NB4 (cell line): ENCODE measurements around the gene GBP1.
"Not testable (repeated sequence)": the region's sequence is repeated elsewhere in the genome, so short reads cannot be mapped to it uniquely, and the experiment has no call there.

Experiments used
- DNase-seq: peaks from one replicate; pipeline ENCODE4 v3.0.0; 2010; ENCODE audit warnings: low read depth
- H3K4me3 ChIP-seq: one replicate; pipeline ENCODE4 v1.5.1; 2011; ENCODE audit warnings: mild to moderate bottlenecking, low read depth, low read length, moderate library complexity
- MYC ChIP-seq: IDR thresholded peaks from 2 replicates; pipeline ENCODE4 v1.6.1; 2011; ENCODE audit warnings: low read depth, low read length
- POLR2A ChIP-seq: IDR thresholded peaks from 2 replicates; pipeline ENCODE4 v1.6.1; 2011; ENCODE audit warnings: mild to moderate bottlenecking; ENCODE audit not compliant: insufficient read length; ENCODE audit errors: extremely low read depth
- TF ChIP-seq, protein P1 (sequence below): IDR thresholded peaks from one replicate; pipeline ENCODE4 v1.5.1; 2012; ENCODE audit warnings: low read depth, low read length
- TF ChIP-seq, protein P2 (sequence below): IDR thresholded peaks from 2 replicates; pipeline ENCODE4 v1.6.1; 2011; ENCODE audit warnings: low read depth, low read length

GBP1 gene

DNA sequence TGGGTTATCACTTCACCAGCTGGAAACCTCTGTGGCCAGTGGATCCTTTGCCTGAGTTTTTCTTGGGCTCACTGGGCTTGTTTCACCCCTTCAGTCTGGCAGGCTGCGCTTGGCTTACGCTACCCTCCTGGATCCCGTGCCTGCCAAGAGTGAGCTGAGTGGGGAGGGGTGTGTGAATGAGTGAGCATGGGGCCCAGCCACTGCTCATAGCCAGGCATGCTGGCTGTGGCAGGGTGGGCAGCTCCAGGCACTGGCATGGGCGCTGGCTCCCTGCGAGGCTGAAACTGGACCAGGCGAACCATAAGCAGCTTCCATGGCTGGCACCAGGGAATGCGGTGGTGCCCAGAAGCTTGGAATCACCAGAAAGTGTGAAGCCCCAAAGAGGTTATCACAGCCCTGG lies 22.5 kb downstream of the GBP1 start:
- no peak for DNase-seq
- H3K4me3 ChIP-seq: no peak overlapping the region
- TF ChIP-seq, protein P1, sequence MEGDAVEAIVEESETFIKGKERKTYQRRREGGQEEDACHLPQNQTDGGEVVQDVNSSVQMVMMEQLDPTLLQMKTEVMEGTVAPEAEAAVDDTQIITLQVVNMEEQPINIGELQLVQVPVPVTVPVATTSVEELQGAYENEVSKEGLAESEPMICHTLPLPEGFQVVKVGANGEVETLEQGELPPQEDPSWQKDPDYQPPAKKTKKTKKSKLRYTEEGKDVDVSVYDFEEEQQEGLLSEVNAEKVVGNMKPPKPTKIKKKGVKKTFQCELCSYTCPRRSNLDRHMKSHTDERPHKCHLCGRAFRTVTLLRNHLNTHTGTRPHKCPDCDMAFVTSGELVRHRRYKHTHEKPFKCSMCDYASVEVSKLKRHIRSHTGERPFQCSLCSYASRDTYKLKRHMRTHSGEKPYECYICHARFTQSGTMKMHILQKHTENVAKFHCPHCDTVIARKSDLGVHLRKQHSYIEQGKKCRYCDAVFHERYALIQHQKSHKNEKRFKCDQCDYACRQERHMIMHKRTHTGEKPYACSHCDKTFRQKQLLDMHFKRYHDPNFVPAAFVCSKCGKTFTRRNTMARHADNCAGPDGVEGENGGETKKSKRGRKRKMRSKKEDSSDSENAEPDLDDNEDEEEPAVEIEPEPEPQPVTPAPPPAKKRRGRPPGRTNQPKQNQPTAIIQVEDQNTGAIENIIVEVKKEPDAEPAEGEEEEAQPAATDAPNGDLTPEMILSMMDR: no peak
- TF ChIP-seq MYC (no peak), POLR2A (no peak)

DNA sequence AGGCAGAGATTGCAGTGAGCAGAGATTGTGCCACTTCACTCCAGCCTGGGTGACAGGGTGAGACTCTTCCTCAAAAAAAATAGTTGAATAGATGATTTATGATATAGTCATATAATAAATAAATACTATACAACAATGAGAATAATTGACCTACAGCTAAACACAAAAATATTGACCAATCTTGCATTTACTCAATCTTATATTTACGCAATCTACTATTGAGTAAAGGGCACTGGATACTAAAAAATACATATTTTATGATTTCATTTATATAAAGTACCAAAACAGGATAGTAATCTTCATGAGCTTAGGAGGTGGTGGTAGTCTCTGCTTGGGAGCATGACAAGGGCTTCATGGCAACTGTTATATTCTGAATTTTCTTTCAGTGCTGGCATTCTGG lies 23.3 kb downstream of the GBP1 start:
- DNase-seq: no peak
- no peak overlapping the region for H3K4me3 ChIP-seq
- no peak for TF ChIP-seq MYC
- TF ChIP-seq, protein P2, sequence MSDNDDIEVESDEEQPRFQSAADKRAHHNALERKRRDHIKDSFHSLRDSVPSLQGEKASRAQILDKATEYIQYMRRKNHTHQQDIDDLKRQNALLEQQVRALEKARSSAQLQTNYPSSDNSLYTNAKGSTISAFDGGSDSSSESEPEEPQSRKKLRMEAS: no peak
- TF ChIP-seq POLR2A: no peak
- TF ChIP-seq, protein P1: no peak

DNA sequence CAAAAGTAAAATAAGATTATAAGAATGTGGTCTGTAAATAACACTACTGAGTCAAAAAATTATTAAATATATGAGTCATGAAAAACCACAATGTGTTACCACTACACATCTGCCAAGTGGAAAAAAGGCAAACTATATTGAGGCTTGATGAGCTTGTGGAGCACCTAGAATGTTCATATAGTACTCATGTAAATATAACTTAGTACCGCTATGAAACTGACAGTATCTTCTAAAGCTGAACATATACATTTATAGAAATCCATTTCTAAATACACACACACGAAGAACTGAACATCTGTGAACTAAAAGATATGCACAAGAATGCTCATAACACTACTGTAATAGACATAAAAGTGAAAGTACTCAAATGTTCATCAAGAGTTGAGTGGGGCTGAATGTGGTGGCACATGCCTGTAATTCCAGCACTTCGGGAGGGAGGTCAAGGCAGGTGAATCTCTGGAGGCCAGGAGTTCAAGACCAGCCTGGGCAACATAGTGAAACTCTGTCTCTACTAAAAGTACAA lies 23.8 kb downstream of the GBP1 start:
- DNase-seq: no peak
- no peak overlapping the region for H3K4me3 ChIP-seq
- TF ChIP-seq, protein P2: no peak
- no peak for TF ChIP-seq MYC
- TF ChIP-seq, protein P1: no peak

DNA sequence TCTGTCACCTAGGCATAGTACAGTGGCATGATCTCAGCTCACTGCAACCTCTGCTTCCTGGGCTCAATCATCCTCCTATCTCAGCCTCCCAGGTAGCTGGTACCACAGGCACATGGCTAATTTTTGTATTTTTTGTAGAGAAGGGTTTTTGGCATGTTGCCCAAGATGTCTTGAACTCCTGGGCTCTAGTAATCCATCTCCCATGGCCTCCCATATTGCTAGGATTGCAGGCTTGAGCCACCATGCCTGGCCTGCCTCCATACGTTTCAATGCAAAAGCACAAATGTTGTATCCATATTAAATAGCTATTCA lies 24.7 kb downstream of the GBP1 start:
- DNase-seq: no peak
- no peak for TF ChIP-seq POLR2A
- no peak overlapping the region for H3K4me3 ChIP-seq

DNA sequence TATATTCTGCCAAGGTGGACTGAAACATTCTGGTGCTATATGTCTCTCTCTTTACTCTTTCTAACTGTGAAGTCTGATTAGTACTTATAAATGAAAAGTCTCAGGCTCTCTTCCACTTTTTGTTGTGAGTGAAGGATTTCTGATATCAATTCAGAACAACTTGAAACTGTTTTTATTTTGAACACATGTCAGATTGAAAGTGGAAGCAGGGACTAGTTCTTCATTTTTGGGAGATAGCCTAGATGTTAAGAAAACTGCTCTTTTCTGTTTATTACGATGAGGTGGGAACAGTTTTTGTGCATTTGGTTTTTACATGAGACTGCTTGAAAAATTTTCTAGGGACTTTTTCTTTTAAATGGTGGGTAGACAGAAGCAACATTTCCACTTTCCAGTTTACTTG lies 27.8 kb downstream of the GBP1 start:
- H3K4me3 ChIP-seq: no peak overlapping the region
- TF ChIP-seq, protein P1: no peak
- no peak for TF ChIP-seq MYC
- TF ChIP-seq, protein P2: no peak
- DNase-seq: no peak

DNA sequence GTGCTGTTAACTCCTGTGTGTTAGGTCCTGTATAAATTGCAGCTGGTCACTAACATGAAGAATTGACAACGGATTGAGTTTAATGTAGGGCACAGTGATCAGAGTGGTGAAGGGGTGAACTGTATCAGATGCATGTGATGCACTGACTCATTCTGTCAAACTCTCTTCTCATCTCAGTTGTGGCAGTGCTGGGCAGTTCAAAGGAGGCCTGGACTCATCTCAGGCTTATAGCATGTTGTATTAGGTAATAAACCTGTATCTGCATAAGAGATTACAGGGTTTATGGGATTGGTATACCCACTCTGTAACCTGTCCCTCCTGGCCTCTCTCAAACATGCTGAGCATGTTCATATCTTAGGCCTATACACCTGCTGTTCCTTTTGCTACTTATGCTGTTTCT lies 29.9 kb downstream of the GBP1 start:
- TF ChIP-seq, protein P2: no peak
- no peak for TF ChIP-seq POLR2A
- TF ChIP-seq, protein P1: no peak
- no peak for TF ChIP-seq MYC
- no peak overlapping the region for H3K4me3 ChIP-seq
- DNase-seq: no peak

DNA sequence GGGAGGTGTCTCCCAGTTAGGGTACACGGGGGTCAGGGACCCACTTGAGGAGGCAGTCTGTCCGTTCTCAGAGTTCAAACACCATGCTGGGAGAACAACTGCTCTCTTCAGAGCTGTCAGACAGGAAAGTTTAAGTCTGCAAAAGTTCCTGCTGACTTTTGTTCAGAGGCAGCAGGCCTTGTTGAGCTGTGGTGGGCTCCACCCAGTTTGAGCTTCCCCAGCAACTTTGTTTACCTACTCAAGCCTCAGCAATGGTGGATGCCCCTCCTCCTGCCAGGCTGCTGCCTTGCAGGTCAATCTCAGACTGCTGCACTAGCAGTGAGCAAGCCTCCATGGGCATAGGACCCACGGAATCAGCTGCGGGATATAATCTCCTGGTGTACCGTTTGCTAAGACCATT lies 31.0 kb downstream of the GBP1 start:
- not testable (repeated sequence) for DNase-seq, H3K4me3 ChIP-seq

DNA sequence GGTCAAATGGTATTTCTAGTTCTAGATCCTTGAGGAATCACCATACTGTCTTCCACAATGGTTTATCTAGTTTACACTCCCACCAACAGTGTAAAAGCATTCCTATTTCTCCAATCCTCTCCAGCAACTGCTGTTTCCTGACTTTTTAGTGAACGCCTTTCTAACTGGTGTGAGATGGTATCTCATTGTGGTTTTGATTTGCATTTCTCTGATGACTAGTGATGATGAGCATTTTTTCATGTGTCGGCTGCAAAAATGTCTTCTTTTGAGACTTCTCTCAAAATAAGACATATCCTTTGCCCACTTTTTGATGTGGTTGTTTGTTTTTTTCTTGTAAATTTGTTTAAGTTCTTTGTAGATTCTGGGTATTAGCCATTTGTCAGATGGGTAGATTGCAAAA lies 36.0 kb downstream of the GBP1 start:
- H3K4me3 ChIP-seq, DNase-seq: not testable (repeated sequence)
